Type B pancreatic cell (in vitro differentiated cells): ENCODE measurements around the gene CACNA1D. TPM values are rescaled to one million over a fixed set of nuclear protein-coding genes. Genes with fewer than 3 reads are reported as not detected.

Experiments
- DNase-seq: peaks from one replicate; pipeline ENCODE4 v3.0.0; 2021; ENCODE audit warnings: mixed read lengths; ENCODE audit not compliant: unreplicated experiment; ENCODE audit errors: extremely low spot score
- H3K27ac Mint-ChIP-seq: 2 replicates; pipeline ENCODE4 v1.8.0; 2021; ENCODE audit warnings: mild to moderate bottlenecking, mixed read lengths
- H3K27me3 Mint-ChIP-seq: 2 replicates; pipeline ENCODE4 v1.8.0; 2021; ENCODE audit warnings: mixed read lengths
- H3K36me3 Mint-ChIP-seq: 2 replicates; pipeline ENCODE4 v1.8.0; 2021; ENCODE audit warnings: mixed read lengths
- H3K4me1 Mint-ChIP-seq: one replicate; pipeline ENCODE4 v1.8.0; 2021; ENCODE audit warnings: mixed read lengths; ENCODE audit not compliant: unreplicated experiment
- H3K4me3 Mint-ChIP-seq: 2 replicates; pipeline ENCODE4 v1.8.0; 2021; ENCODE audit warnings: mild to moderate bottlenecking, mixed read lengths
- H3K9me3 Mint-ChIP-seq: 2 replicates; pipeline ENCODE4 v1.8.0; 2021; ENCODE audit warnings: mixed read lengths
- CTCF ChIP-seq: fragments of 200-600 bp; sonication (generic); conservative IDR thresholded peaks from 2 replicates; pipeline ENCODE4 v1.5.0; 2021; ENCODE audit warnings: antibody characterized with exemption, mild to moderate bottlenecking
- total RNA-seq: library from RNA; stranded (reverse); gene quantifications from 2 replicates; pipeline ENCODE4 v1.2.1, GENCODE V29; 2021; ENCODE audit warnings: low replicate concordance

Gene CACNA1D
- total RNA-seq, 1 donor from 2014 or later = 17.4 TPM

- Mint-ChIP-seq H3K9me3 (no peaks in the 10 kb centered on the region), H3K36me3 (no peaks in the 10 kb centered on the region), H3K27me3 (no peaks in the 10 kb centered on the region), H3K4me1 (peaks cover 8% of the 10 kb centered on the region), H3K27ac (no peak overlapping the region), H3K4me3 (no peak overlapping the region)
- DNase-seq = no peak
- TF ChIP-seq CTCF = no peak
Observed at GRCh38 chr3:53595660-53596059, 101.2 kb downstream of the CACNA1D start.

- Mint-ChIP-seq H3K4me1 (peaks cover 8% of the 10 kb centered on the region), H3K27me3 (no peaks in the 10 kb centered on the region), H3K9me3 (no peaks in the 10 kb centered on the region), H3K4me3 (no peak overlapping the region), H3K27ac (no peak overlapping the region), H3K36me3 (no peaks in the 10 kb centered on the region)
- no peak for TF ChIP-seq CTCF
- DNase-seq = no peak
Observed at GRCh38 chr3:53597136-53597915, 102.9 kb downstream of the CACNA1D start.

GRCh38 chr3:53599771-53600170, 105.4 kb downstream of the CACNA1D start:
- DNase-seq = no peak
- Mint-ChIP-seq H3K9me3 (no peaks in the 10 kb centered on the region), H3K4me3 (no peak overlapping the region), H3K4me1 (peaks cover 8% of the 10 kb centered on the region), H3K27me3 (no peaks in the 10 kb centered on the region), H3K27ac (no peak overlapping the region), H3K36me3 (no peaks in the 10 kb centered on the region)
- no peak for TF ChIP-seq CTCF

- TF ChIP-seq CTCF = no peak
- H3K27me3 Mint-ChIP-seq = no peaks in the 10 kb centered on the region
- H3K4me1 Mint-ChIP-seq = peaks cover 3% of the 10 kb centered on the region
- H3K27ac Mint-ChIP-seq = no peak overlapping the region
- H3K4me3 Mint-ChIP-seq = no peak overlapping the region
- no peak for DNase-seq
- H3K36me3 Mint-ChIP-seq = no peaks in the 10 kb centered on the region
- no peaks in the 10 kb centered on the region for H3K9me3 Mint-ChIP-seq
Observed at GRCh38 chr3:53602866-53603265, 108.5 kb downstream of the CACNA1D start.

GRCh38 chr3:53604232-53604631, 109.8 kb downstream of the CACNA1D start:
- no peaks in the 10 kb centered on the region for H3K4me1 Mint-ChIP-seq
- TF ChIP-seq CTCF = no peak
- H3K4me3 Mint-ChIP-seq = no peak overlapping the region

More at GRCh38 chr3:53604232-53604631, 109.8 kb downstream of the CACNA1D start:
- Mint-ChIP-seq H3K27ac (no peak overlapping the region), H3K36me3 (no peaks in the 10 kb centered on the region), H3K27me3 (no peaks in the 10 kb centered on the region), H3K9me3 (no peaks in the 10 kb centered on the region)
- no peak for DNase-seq
